H7 (cell line): Measurements from ENCODE around the gene STARD5. TPM values are rescaled to one million over a fixed set of nuclear protein-coding genes. Genes with fewer than 3 reads are reported as not detected.
"Not testable (repeated sequence)": the region's sequence is repeated elsewhere in the genome, so short reads cannot be mapped to it uniquely, and the experiment has no call there.

Experiments
- DNase-seq: peaks from one replicate; pipeline ENCODE4 v3.0.0; 2012
- H3K27me3 ChIP-seq: 2 replicates; pipeline ENCODE4 v1.6.0; 2011; ENCODE audit warnings: mild to moderate bottlenecking, low read length; ENCODE audit not compliant: control insufficient read depth, insufficient read depth
- H3K36me3 ChIP-seq: replicated peaks from 2 replicates; pipeline ENCODE4 v1.5.1; 2011; ENCODE audit warnings: low read length; ENCODE audit not compliant: control insufficient read depth, insufficient read depth
- H3K4me3 ChIP-seq: 2 replicates; pipeline ENCODE4 v1.5.1; 2011; ENCODE audit warnings: low read depth, mild to moderate bottlenecking, control low read depth, low read length, moderate library complexity; ENCODE audit not compliant: insufficient read depth
- total RNA-seq: library from RNA; depleted of rRNA; stranded (reverse); fragments of >200 nt; shearing (Covaris generic); gene quantifications from 2 replicates; pipeline ENCODE4 v1.2.3, GENCODE V29; 2014

The STARD5 gene
- total RNA-seq, 1 experiment from 2014 or later: 3.4 TPM

GRCh38 chr15:81346611-81347010 is 22.7 kb upstream of the STARD5 start:
- no peaks in the 10 kb centered on the region for H3K36me3 ChIP-seq
- no peak overlapping the region for H3K4me3 ChIP-seq
- DNase-seq: no peak
- no peaks in the 10 kb centered on the region for H3K27me3 ChIP-seq

- H3K27me3 ChIP-seq: no peaks in the 10 kb centered on the region
- no peaks in the 10 kb centered on the region for H3K36me3 ChIP-seq
- no peak overlapping the region for H3K4me3 ChIP-seq
- no peak for DNase-seq
Observed at GRCh38 chr15:81343371-81343770, 19.4 kb upstream of the STARD5 start.

- DNase-seq: no peak
- no peak overlapping the region for H3K4me3 ChIP-seq
- no peaks in the 10 kb centered on the region for H3K27me3 ChIP-seq
- H3K36me3 ChIP-seq: no peaks in the 10 kb centered on the region
Observed at GRCh38 chr15:81341351-81341750, 17.4 kb upstream of the STARD5 start.

GRCh38 chr15:81339851-81340250 is 15.9 kb upstream of the STARD5 start:
- DNase-seq: no peak
- Histone ChIP-seq H3K27me3 (no peaks in the 10 kb centered on the region), H3K4me3 (no peak overlapping the region), H3K36me3 (no peaks in the 10 kb centered on the region)

- H3K4me3 ChIP-seq: no peak overlapping the region
- no peaks in the 10 kb centered on the region for H3K27me3 ChIP-seq
- DNase-seq: no peak
- H3K36me3 ChIP-seq: no peaks in the 10 kb centered on the region
Observed at GRCh38 chr15:81339321-81339720, 15.4 kb upstream of the STARD5 start.

GRCh38 chr15:81338170-81339007 is 14.4 kb upstream of the STARD5 start:
- Histone ChIP-seq H3K36me3 (no peaks in the 10 kb centered on the region), H3K4me3 (no peak overlapping the region), H3K27me3 (no peaks in the 10 kb centered on the region)
- no peak for DNase-seq

- no peak for DNase-seq
Observed at GRCh38 chr15:81337713-81338157, 13.8 kb upstream of the STARD5 start.

GRCh38 chr15:81337241-81337640 is 13.3 kb upstream of the STARD5 start:
- no peak overlapping the region for H3K4me3 ChIP-seq
- no peaks in the 10 kb centered on the region for H3K36me3 ChIP-seq
- H3K27me3 ChIP-seq: no peaks in the 10 kb centered on the region
- DNase-seq: no peak

More at GRCh38 chr15:81337713-81338157, 13.8 kb upstream of the STARD5 start:
- Histone ChIP-seq H3K27me3 (no peaks in the 10 kb centered on the region), H3K36me3 (no peaks in the 10 kb centered on the region), H3K4me3 (no peak overlapping the region)

GRCh38 chr15:81336568-81336967 is 12.6 kb upstream of the STARD5 start:
- Histone ChIP-seq H3K27me3 (no peaks in the 10 kb centered on the region), H3K4me3 (no peak overlapping the region), H3K36me3 (no peaks in the 10 kb centered on the region)
- no peak for DNase-seq

- no peak overlapping the region for H3K4me3 ChIP-seq
- no peak for DNase-seq
Observed at GRCh38 chr15:81335631-81336030, 11.7 kb upstream of the STARD5 start.

GRCh38 chr15:81334768-81335435 is 11.0 kb upstream of the STARD5 start:
- DNase-seq: no peak
- Histone ChIP-seq H3K27me3 (no peaks in the 10 kb centered on the region), H3K36me3 (no peaks in the 10 kb centered on the region), H3K4me3 (no peak overlapping the region)

More at GRCh38 chr15:81335631-81336030, 11.7 kb upstream of the STARD5 start:
- H3K36me3 ChIP-seq: no peaks in the 10 kb centered on the region
- no peaks in the 10 kb centered on the region for H3K27me3 ChIP-seq

- H3K4me3 ChIP-seq: no peak overlapping the region
- DNase-seq: no peak
- H3K36me3 ChIP-seq: no peaks in the 10 kb centered on the region
- no peaks in the 10 kb centered on the region for H3K27me3 ChIP-seq
Observed at GRCh38 chr15:81333363-81333762, 9.4 kb upstream of the STARD5 start.

GRCh38 chr15:81332326-81332725 is 8.4 kb upstream of the STARD5 start:
- no peak for DNase-seq
- no peaks in the 10 kb centered on the region for H3K27me3 ChIP-seq
- H3K36me3 ChIP-seq: no peaks in the 10 kb centered on the region
- H3K4me3 ChIP-seq: no peak overlapping the region

GRCh38 chr15:81331600-81331999 is 7.7 kb upstream of the STARD5 start:
- Histone ChIP-seq H3K27me3 (no peaks in the 10 kb centered on the region), H3K36me3 (no peaks in the 10 kb centered on the region), H3K4me3 (no peak overlapping the region)
- DNase-seq: no peak

- DNase-seq, H3K4me3 ChIP-seq, H3K36me3 ChIP-seq, H3K27me3 ChIP-seq: not testable (repeated sequence)
Observed at GRCh38 chr15:81331141-81331540, 7.2 kb upstream of the STARD5 start.
